ENCODE results near the gene ZNF438.

- TF ChIP-seq CTCF (IDR thresholded peaks at IDR 0.05; ENCODE audit: low read depth, low read length) = no peak
- TF ChIP-seq POLR2A (IDR thresholded peaks at IDR 0.05; ENCODE audit: extremely low read depth, insufficient read length) = no peak
- TF ChIP-seq MAX (IDR thresholded peaks at IDR 0.05; ENCODE audit: low read depth, low read length) = no peak
- TF ChIP-seq MYC (IDR thresholded peaks at IDR 0.05; ENCODE audit: low read depth, low read length) = no peak
Observed at GRCh38 chr10:30917789-30918188, 113.9 kb downstream of the ZNF438 start.

Measured in NB4 (cell line).